Measurements from ENCODE around the gene APLF.

APLF gene

DNA sequence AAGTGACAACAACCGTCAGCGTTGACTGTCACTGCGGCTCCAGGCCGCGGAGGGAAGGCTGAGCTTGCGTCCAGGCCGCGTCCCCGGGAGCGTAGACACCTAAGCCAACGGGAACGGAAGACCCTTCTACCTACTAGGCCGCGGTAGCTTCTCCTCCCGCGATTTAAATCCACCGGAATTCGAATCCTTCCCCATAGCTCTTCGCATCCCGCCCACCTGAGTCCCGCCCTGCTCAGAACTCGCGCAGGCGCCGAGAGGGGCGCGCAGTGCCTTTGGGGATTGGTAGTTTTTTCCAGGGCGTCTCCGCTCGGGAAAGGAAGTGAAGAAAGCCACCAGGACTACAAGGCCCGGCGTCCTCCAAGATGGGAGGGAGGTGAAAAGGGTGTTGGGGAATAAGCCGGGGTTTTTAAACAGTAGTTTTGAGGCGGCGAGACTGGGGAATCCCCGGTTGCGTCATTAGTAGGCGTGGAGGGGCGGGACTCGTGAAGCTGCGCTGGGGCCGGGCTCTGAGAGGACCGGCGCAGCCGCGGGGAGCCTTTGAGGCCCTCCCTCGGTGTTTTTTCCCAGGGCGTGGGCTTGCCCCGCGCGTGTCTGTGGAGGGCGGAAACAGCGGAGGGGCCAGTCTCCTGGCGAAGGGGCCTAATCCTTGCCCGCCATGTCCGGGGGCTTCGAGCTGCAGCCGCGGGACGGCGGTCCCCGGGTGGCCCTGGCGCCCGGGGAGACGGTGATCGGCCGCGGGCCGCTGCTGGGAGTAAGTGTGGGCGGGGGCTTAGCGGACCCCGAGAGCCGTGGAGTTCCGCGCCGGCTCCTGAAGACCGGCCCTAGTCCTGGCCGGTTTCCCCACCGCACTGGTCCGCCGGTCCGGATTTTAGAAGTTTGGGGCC lies at the start of gene APLF, which contains the start of gene FBXO48:
TSS of gene APLF (plus strand) at position 509 of the 884 bp plus-strand sequence. CDS start at position 656, 147 bp downstream.
TSS of gene FBXO48 (minus strand) at position 218 of the 884 bp plus-strand sequence. CDS start 2,149 bp downstream, outside the sequence.
- peak; percentile 98 to 99 for DNase-seq

- no peak for DNase-seq
These were observed 49.5 kb upstream of the APLF start for GRCh38 chr2:68417926-68418325.

GRCh38 chr2:68418419-68418818 lies 49.0 kb upstream of the APLF start:
- no peak for DNase-seq

DNA sequence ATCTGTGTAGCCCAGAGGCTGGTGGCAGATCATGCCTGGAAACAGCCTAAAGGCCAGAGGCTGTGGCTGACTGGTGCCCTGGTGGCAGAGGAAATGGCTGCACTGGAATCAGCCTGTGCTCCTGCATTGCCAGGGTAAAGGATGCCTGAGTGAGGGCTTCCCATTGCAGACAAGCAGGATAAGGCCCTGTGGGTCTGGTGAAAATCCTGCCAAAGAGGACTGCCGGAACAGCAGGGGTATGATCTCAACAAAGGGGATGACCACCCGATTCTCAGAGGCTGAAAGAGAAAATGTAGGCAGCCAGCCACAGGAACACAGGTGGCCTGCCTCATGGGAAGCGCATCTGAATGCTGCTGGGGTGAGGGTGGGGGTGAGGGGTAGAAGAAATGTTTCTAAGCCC lies 48.5 kb upstream of the APLF start:
- no peak for DNase-seq

- DNase-seq = no peak
These were observed 47.0 kb upstream of the APLF start for GRCh38 chr2:68420254-68420910.

DNA sequence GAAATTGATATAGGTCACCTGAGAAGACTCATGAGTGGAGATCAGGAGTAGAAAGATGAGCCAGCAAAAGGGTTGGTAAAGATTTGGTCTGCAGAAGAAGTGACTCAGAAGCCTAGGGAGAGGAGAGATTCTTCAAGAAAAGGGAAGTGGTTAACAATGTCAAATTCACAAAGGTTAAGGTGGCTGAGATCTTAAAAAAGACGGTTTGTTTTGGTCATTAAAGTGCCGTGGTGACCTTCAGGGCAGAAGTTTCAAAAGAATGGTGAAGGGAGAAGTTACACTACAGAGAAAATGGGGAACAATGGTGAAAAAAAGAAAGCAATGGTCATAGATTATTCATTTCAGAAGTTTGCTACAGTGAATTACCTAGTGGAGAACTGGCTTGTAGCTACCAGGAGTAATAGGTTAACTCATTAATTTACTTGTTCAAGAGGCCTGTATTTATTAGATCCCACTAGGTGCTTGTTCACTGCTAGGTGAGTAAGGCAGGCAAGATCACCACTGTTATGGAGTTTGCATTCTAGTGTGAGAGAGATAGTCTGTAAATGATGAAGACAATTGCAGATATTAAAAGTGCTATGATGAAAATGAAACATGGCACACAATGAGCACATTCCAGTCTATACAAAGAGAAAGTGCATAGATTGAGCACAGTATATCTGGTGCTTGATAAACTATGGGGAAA lies 43.3 kb upstream of the APLF start:
- DNase-seq = no peak

DNA sequence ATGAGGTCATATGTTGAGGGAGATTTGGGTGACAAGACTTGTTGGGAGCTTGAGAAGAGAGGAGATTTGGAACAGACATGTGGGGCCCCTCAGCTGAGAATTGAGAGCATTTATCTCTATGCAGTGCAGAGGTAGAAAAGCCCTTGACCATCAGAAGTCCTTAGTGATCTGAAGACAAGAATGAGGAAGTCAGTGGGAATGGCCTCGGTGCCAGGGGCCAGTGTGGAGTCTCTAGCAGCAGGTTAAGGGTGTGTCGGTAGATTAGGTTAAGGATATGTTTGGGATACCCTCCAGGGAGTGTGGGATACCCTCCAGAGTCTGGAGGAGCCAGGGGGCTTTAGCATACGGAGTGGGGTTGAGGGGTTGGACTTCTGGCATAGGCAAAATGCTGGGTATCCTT lies 41.9 kb upstream of the APLF start:
- DNase-seq = no peak

DNA sequence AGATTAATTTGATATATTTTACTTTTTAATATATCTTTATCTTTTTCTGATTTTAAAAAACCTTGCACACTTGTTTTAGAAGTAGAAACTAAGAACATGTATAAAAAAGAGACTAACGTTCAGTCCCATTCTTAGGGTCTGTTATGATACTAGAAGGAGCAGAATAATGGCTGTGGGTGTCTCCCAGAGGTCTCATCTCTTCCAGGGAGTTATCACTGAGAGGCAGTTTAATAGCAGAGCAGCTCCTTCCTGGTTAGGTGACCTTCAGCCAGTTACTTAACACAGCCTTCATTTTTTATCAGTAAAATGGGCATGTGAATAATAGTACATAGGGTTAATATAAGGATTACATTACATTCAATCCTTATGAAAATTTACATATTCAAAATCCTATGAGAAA lies 40.9 kb upstream of the APLF start:
- DNase-seq = no peak

GRCh38 chr2:68426848-68427579 lies 40.4 kb upstream of the APLF start:
- no peak for DNase-seq

DNA sequence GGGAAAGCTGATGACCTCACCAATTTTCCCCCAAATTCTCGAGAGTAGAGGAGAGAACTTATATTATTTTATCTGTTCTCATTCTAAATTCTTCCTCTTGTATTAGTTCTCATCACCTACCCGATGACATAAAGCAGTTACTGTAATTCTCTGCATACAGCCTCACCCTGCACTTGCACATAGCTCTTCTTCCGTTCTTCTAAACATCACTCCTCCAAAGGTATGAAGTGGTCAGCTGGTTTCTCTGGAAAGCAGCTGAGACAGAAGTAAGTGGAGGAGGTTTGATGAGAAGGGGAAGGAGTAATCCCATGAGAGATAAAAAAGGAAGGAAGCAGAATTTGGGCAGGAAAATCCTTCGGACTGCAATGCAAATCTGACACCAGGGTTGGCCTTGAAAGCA lies 39.3 kb upstream of the APLF start:
- DNase-seq = no peak

GRCh38 chr2:68428746-68429145 lies 38.6 kb upstream of the APLF start:
- DNase-seq = no peak

DNA sequence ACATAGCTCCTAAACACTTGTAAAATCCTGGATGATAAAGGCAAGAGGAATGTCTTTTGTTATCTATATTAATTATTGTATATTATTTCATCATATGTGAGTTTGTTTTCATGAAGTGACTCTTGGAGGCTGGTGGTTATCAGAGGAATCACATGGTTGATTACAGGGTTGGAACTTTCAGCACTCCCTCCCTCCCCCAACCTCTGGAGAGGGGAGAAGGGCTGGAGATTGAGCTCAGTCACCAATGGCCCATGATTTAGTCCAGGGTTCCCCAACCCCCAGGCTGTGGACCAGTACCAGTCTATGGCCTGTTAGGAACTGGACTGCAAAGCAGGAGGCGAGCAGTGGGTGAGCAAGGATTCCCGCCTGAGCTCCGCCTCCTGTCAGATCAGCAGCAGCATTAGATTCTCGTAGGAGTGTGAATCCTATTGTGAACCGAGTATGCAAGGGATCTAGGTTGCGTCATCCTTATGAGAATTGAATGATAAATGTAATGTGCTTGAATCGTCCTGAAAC lies 38.0 kb upstream of the APLF start:
- DNase-seq = no peak

DNA sequence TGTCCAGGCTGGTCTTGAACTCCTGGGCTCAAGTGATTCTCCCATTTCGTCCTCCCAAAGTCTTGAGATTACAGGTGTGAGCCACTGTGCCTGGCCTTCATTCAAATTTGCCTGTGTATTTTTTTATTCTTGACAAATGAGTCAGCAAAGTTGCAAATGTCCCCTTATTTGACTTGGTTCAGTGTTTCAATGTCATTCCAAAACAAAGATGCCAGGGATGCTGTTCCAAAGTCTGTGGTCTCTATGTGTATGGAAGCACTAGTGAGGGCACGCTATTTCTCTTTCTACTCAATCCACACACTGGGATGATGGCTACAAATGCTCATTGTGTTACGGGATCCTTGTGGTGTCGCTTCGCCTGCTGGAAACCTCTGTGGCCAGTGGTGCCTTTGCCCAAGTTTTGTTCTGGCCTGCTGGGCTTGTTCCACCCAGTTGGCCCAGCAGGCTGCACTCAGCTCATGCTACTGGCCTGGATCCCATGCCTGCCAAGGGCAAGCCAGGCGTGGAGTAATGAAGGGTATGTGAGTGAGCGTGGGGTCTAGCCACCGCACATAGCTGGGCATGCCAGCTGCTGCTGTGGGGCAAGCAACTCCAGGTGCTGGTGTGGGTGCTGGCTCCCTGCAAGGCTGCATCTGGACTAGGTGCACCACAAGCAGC lies 35.9 kb upstream of the APLF start:
- no peak for DNase-seq

DNA sequence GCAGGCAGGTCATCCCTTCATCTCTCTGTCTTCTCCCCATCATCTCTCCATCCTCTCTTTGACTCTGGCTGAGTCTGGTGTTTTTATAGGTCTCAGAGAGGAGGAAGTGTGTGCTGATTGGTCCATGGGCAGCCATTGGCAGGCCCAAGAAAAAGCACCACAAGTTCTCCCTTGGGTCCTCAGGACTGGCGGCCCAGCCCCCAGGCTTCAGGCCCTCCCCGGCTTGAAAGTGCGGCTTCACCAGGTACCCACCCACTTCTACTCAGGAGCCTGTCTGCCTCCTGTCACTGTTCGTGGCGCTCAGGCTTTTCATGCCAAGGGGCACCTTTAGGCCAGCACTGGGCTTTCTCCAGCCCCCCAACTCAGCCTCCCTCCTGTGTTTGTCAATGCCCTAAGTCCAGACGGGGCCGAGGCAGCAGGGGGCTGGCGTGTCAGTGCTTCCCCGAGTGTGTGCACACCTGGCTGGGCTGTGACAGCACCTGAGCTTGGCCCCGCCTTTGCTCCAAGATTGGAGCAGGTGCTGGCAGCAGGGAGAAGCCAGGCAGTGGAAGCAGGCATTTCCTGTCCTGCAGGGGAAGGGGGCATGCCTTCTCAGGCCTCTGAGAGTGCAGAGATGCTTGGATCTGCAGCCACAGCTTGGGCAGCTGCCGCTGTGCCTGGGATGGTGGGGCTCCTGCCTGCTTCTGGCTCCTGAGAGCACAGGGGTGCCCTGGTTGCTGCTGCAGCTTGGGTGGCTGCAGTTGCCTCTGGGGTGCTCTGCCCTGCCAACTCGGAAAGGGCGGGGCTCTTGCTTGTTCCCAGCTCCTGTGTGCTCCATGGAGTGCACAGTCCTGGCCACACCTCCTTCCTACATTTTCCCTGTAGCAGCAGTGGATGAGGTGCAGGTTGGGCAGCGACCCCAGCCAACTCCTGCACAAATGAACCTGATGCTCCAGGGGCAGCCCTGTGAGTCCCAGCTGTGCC lies 34.4 kb upstream of the APLF start:
- DNase-seq = no peak

GRCh38 chr2:68434981-68435380 lies 32.4 kb upstream of the APLF start:
- no peak for DNase-seq

- no peak for DNase-seq
These were observed 31.8 kb upstream of the APLF start for GRCh38 chr2:68435615-68436014.

GRCh38 chr2:68436270-68436669 lies 31.1 kb upstream of the APLF start:
- DNase-seq = no peak

GRCh38 chr2:68438455-68439303 lies 28.7 kb upstream of the APLF start:
- DNase-seq = no peak

DNA sequence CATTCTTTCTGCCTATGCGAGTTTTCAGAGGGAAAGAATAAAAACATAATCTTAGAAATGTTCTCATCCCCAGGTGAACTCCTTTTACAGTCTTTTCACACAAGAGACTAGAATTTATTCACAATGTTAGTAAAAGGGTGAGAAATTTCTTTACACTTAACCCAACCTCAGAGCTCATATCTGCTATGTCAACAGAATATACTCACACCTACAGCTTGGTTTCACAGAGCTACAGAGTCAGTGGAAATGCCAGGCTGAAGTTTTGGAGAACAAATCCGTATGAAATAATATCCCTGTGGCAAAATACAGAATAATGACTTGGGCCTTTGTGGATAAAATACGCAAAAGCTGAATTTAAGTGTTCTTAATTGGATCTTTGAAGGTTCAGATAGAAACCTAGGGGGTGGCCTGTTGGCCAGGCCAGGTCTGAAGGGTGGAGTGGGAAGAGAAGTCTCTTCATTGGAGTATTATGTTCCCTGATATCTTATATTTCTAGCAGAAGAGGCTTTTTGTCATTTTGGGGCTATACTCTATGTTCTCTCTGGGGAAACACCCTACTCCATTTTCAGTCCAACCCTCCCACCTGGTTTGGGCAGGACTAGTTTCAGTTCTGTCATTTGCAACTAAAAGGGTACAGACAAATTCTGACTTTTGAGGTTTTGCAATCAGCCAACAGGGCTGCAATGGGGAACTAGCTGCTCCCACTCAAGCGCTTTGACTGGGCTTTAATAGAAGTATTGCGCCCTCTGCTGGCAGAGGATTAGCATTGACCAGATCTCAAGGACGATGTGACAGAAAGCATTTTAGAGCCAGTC lies 26.0 kb upstream of the APLF start:
- DNase-seq = peak; percentile 40 to 82

Data from SW 1271 (cell line).